HG03135 (cell line): ENCODE data around the gene ZFPM1.

ENCODE experiments used
- ATAC-seq: cut with Tn5 transposase; IDR thresholded peaks from one replicate; pipeline ENCODE4 v1.9.1; 2021; ENCODE audit warnings: mild to moderate bottlenecking, moderate library complexity; ENCODE audit not compliant: unreplicated experiment

ZFPM1 gene

GRCh38 chr16:88556294-88556988, 103.4 kb downstream of the ZFPM1 start:
- no peak for ATAC-seq

- no peak for ATAC-seq
These were observed 105.7 kb downstream of the ZFPM1 start for GRCh38 chr16:88558457-88559442.

DNA sequence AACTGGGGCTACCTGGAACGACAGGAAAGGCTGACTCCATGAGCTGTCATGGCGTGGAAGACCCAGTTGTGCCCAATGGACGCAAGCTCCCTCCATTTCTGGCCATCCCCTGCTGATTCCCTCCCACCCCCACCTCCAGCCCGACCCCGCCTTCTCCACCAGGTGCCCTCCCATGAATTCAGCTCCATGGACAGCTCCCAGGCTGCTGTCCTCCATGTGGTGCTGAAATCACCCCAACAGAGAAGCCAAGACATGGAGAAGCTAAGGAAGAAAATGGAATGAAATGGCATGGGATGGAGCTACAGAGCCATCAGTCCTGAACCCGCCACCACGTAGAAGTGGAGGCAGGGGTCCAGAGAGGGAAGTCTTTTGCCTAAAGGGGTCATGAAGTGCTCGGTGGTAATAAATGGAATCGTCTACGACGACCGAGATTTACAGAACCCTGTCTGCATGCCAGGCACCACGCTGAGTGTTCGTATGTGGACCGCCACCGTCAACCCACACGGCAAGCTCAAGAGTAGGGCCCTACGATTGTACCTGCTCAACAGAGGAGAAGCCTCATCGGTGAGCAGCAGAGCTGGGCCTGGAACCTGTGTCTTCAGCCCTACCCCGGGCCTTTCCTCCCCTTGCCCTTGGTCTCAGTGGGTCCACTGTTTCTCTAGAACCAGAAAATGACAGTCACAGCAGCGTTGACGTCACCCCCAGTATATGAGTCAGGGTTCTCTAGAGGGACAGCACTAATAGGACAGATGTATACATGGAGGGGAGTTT, 107.8 kb downstream of the ZFPM1 start:
- no peak for ATAC-seq

DNA sequence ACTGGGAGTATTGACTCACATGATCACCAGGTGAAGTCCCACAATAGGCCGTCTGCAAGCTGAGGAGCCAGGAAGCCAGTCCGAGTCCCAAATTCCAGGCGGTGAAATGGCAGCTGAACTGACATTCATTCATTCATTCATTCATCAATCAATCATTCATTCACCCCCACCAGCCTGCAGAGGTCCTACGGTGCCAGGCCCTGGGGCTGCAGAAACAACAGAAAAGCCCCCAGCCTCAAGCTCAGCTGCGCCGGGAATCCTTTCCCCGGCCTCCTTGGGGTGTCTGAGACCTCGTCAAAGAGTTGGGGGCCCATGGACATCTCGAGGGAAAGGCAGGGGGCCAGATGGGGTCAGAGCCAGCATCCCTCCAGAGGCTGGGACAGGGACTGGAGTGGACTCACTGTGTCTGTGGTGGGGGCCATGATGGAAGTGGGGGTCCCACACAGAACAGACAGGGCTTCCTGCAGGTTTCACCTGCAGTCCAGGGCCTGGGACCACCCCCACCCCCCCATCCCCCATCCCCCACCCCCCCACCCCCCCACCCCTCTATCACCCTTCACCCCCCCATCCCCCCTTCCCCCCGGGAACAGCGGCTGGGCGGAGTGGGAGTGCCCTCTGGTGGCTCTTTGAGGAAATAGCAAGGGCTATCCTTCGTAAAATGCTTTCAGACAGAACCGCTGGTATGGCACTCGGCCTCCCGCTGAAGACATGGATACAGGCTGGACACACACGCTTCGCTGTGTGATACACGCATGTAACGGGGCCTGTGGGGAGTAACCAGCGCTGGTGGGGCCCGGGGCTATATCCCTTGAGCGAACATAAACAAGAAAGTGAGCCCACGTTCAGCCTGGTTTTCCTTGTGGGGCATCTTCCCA, 108.6 kb downstream of the ZFPM1 start:
- no peak for ATAC-seq

GRCh38 chr16:88566158-88566557, 113.1 kb downstream of the ZFPM1 start:
- no peak for ATAC-seq

GRCh38 chr16:88568710-88569613, 115.9 kb downstream of the ZFPM1 start:
- no peak for ATAC-seq

- peak; percentile 25 for ATAC-seq
These were observed 116.5 kb downstream of the ZFPM1 start for GRCh38 chr16:88569614-88569984.

GRCh38 chr16:88569985-88570690, 117.1 kb downstream of the ZFPM1 start, which contains the start of gene ZC3H18:
ZC3H18 (plus strand) TSS chr16:88570403; CDS start chr16:88577124, 6,721 bp downstream.
- peak; percentile 69 for ATAC-seq

DNA sequence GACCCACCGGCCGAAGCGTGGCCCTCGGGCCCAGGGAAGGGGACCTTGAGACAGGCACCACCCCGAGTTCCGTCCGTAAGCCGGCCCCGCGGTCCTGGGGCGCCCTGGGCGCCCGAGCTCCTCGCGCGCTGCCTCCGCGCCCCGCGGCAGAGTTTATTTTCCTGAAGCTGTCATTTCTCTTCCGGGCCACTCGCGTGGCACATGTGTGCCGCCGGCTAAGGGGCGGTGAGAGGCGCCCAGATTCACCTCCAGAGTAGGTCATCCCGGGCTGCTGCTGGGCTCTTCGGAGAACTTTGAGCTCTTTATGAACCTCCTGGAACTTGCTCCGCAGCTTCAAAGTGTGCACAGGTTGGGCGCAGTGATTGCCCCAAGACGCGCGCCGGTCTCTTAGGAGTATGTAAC, 117.6 kb downstream of the ZFPM1 start:
- no peak for ATAC-seq

GRCh38 chr16:88575251-88575650, 122.2 kb downstream of the ZFPM1 start:
- ATAC-seq = no peak

- no peak for ATAC-seq
These were observed 123.2 kb downstream of the ZFPM1 start for GRCh38 chr16:88576307-88576706.

DNA sequence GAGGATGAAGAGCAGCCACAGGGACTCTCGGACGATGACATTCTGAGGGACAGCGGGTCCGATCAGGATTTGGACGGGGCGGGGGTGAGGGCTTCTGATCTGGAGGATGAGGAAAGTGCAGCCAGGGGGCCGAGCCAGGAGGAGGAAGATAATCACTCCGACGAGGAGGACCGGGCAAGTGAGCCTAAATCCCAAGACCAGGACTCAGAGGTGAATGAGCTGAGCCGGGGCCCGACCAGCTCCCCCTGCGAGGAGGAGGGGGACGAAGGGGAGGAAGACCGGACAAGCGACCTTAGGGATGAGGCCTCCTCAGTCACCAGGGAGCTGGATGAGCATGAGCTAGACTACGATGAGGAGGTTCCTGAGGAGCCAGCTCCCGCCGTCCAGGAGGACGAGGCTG, 124.1 kb downstream of the ZFPM1 start:
- ATAC-seq = no peak

DNA sequence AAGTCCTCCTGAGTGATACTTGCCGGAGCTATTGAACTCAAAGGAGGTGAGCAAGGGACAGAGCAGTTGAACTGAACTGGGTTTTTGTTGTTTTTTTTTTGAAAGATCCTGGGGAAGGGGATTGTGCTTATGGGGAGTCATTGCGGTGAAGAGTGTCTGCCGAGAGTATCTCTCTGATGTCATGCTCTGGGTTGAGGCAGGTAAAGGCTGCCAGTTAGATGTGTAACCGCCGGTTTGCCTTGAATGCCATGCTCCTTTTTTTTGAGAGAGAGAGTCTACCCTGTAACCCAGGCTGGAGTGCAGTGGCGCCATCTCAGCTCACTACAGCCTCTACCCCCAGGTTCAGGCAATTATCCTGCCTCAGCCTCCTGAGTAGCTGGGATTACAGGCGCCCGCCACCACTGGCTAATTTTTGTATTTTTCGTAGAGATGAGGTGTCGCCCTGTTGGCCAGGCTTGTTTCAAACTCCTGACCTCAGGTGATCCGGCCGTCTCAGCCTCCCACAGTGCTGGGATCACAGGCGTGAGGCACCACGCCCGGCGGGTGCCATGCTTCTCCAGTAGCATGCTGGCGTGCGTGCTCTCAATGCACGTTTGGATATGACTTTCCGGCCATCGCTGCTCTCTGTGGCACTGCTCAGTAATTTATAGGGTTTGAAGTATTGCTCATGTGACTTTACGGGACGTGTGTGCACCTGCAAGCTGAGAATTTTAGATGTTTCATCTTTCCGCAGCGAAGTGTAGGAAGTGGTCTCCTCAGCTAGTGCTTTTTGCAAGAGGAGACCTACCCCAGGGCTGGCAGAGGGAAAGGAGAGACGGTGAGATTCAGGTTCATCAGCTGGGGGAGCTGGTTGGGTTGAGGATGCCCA, 125.6 kb downstream of the ZFPM1 start:
- ATAC-seq = no peak

DNA sequence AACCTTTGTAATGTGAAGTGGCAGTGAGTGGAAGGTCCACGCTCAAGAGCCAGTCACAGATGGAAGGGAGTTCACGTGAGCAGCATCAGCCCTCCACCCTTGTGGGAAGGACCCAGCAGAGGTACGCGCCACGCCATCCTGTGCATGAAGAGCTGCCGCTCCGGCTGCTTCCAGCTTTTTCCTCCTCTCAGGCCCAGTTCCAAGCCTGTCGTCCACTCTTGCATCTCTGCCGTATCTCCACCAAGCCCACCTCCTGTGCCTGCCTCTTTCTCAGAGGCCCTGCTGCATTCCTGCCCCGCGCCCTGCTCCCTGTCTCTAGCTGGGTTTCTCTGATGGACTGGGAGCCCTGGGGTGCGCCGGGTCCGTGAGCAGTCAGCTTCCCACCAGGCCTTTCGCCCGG, 127.3 kb downstream of the ZFPM1 start:
- ATAC-seq = no peak

- ATAC-seq = no peak
These were observed 128.0 kb downstream of the ZFPM1 start for GRCh38 chr16:88581033-88581432.

- ATAC-seq = no peak
These were observed 130.0 kb downstream of the ZFPM1 start for GRCh38 chr16:88582912-88583575.

DNA sequence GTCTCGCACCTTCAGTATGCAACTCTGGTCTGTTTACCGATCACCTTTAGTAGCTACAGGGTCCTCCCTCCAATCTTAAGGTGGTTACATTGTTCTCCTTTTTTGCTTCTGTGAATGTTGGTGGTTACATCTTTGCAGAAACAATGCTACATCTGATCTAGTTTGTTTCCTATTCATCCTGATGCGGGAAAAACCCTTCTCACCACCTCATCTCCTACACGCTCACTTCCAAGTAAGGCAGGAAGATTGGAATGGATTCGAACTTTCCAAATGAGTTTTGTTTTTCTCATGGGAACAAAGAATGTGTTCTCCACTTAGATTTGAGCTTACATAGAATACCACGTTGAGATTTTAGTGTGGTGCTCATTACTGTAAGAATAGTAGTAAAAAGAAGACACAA, 131.6 kb downstream of the ZFPM1 start:
- no peak for ATAC-seq
